Fibroblast of upper back skin (primary cell): Measurements from ENCODE around the gene SYNJ2.
A peak's percentile ranks its signal among the peaks of the same experiment; 100 is the strongest.
"Not testable (repeated sequence)": the region's sequence is repeated elsewhere in the genome, so short reads cannot be mapped to it uniquely, and the experiment has no call there.

Source experiments
- DNase-seq: peaks from one replicate; pipeline ENCODE4 v3.0.0-alpha.2; 2013

SYNJ2 gene

DNA sequence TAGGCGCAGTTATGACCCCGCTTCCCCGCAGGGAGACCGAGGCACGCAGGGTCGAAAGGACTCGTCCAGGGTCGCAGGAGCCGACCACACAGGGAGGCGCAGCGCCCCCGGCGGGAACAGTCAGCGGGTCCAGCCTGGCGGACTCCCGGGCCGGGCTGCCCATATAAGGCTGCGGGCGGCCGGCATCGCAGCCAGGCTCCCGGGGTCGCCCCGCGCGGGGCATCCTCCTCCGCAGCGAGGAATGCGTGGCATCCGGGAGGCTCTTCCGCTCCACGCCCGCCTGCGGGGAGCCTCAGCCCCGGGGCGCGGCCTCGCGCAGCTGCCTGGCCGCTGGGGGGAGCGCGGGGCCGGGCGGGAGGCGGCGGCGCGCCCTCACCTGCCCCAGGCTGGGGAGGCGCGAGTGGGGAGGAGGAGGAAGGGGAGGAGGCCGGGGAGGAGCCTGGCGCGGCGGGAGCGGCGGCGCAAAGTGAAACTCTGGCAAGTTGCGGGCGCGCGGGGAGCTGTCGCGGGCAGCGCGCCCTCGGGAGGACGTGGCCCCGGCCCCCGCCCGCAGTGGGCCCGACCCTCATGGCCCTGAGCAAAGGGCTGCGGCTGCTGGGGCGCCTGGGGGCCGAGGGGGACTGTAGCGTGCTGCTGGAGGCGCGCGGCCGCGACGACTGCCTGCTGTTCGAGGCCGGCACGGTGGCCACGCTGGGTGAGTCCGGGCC lies at the start of gene SYNJ2:
TSS of gene SYNJ2 (plus strand) at position 469 of the 707 bp plus-strand sequence. CDS start at position 568, 99 bp downstream.
- peak; percentile 80 for DNase-seq

DNA sequence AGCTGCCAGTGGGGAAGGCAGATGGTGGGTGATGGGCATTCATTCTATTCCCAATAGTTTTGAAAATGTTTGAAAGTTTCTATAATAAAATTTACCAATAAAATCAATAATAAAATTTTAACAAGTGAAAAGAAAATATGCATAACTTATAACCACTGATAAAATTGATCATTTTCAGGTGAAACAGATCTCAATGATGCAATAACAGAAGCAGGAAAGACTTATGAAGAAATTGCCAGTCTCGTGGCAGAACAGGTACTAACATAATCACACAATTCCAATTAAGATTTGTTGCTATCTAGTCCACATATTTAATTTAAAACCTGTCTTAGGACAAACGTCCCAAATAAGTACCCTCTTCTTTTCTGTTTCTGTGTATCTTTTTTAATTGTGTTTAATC lies 45.9 kb upstream of the SYNJ2 start:
- no peak for DNase-seq

- no peak for DNase-seq
These were observed 44.3 kb upstream of the SYNJ2 start for GRCh38 chr6:157937318-157937717.

GRCh38 chr6:157937916-157938315 lies 43.7 kb upstream of the SYNJ2 start:
- DNase-seq = no peak

GRCh38 chr6:157940375-157941036 lies 41.2 kb upstream of the SYNJ2 start:
- DNase-seq = not testable (repeated sequence)

DNA sequence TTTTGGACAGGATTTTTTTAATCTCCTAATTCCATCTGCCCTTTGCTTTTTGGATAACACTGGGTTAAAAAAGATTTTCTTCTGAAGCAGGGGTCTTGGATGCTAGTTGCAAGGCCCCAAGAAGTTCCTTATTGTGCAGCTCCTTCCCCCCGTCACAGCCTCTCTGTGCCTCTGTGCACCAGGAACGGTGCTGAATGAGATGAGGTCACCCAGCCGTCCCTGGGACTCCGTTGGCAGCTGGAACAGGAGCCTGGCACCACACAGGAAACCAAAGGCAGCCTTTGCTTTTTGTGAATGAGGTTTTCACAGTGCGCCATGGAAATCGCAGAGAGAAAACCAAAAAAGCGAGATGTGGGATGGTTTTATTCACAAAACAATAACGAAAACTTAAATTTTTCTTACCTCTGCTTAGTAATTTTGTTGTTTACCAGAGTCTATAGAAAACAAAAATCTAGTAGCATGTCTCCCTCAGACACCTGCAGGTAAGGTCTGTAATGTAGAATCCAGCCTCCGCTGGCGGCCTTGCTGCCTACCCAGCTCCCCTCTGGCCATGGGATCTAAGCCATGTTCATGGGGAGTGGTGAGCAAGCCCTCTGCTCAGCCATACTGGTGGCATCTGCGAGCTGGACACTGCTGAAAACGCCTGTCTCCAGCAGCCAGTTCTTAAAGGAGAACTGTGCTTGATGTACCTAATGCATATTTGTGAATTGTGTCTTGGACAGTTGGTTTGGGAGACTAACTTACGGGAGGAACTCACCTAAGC lies 40.4 kb upstream of the SYNJ2 start:
- DNase-seq = no peak

DNA sequence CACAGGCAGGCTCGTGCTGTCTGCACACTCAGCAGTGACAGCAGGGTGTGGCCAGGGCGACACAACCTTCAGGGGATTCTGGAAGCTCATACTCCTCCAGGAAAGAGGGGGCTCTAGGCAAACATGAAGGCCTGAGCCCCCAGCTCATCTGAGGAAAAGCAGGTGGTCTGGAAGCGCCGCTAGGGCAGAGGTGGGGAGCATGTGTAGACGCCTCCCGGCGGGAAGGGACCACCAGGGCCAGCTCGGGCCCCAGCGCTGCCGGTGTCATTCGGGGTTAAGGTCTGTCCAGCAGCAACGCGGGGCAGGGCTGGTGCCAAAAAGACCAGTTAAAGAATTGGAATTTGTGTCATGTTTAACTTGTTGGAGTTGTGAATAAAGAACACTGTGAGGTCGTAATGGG lies 39.3 kb upstream of the SYNJ2 start:
- no peak for DNase-seq

GRCh38 chr6:157943249-157943963 lies 38.3 kb upstream of the SYNJ2 start:
- no peak for DNase-seq

GRCh38 chr6:157943964-157944283 lies 37.7 kb upstream of the SYNJ2 start:
- no peak for DNase-seq

DNA sequence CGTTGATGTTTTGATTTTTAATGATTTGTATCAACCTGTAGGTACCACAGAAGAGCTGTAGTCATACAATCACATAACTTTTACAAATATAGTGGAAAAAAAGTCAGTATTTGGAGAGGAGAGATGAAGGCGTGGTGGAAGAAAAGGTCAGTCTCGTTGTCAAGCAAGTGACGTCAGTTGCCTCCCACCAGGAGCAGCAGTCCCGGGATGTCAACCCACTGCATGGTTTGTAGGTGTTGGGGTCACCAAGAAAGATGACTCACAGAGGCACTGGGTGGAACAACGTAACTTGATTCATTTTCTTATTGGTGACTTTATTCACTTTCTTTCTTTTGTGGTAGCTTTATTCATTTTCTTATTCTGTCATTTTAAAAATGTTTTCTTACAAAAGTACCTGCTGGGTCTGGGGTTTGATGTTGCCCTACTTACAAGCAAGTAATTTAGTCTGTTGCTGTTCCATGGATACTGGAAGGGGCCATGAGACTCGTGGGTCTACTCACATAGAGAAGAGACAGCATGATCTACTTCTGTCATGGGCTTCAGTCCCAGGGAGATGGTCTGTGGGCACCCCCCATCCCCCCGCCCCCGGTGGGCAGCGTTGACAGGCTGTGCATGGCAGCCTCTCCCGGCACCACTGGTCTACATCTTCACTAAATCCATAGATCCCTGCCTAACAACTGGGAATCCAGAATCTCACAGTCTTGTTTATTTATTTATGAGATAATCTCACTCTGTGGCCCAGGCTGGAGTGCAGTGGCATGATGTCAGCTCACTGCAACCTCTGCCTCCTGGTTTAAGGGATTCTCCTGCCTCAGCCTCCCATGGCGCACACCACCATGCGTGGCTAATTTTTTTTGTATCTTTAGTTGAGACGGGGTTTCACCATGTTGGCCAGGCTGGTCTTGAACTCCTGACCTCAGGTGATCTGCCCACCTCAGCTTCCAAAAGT lies 36.4 kb upstream of the SYNJ2 start:
- DNase-seq = no peak

GRCh38 chr6:157946053-157946617 lies 35.5 kb upstream of the SYNJ2 start:
- DNase-seq = no peak

DNA sequence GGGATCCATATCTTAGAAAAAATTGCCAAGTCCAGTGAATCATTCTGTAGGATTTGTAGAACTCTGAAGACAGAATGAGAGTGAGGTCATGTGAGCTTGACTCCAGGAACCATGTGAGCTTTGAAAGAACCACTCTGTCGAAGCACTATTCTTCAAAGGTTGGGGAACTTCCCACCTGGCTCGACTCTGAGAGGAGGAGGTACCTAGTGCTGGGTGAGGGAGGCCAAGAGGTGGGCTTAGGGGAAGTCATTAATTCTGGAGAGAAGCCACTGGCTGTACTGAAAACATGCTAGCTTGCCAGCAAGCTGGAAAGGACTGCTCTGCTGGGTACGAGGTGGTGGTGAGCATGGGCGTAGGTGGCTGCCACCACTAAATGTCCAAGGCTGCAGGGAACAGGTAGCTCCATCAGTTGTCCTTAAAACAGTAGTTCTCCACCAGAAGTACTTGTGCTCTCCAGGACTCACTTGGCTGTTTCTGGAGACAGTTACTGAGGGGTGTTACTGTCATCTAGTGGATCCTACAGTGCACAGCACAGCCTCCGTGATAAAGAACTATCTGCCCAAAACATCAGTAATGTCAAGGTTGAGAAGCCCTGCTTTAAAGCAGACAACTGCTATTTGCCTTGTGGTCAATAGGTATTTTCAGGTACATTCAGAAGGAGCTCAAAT lies 34.7 kb upstream of the SYNJ2 start:
- DNase-seq = peak; percentile 16

DNA sequence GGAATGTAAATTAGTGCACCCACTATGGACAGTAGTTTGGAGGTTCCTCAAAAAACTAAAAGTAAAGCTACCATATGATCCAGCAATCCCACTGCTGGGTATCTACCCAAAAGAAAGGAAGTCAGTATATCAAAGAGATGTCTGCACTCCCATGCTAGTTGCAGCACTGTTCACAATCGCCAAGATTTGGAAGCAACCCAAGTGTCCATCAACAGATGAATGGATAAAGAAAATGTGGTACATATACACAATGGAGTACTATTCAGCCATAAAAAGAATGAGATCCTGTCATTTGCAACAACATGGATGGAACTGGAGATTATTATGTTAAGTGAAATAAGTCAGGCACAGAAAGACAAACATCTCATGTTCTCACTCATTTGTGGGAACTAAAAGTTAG lies 30.8 kb upstream of the SYNJ2 start:
- not testable (repeated sequence) for DNase-seq

DNA sequence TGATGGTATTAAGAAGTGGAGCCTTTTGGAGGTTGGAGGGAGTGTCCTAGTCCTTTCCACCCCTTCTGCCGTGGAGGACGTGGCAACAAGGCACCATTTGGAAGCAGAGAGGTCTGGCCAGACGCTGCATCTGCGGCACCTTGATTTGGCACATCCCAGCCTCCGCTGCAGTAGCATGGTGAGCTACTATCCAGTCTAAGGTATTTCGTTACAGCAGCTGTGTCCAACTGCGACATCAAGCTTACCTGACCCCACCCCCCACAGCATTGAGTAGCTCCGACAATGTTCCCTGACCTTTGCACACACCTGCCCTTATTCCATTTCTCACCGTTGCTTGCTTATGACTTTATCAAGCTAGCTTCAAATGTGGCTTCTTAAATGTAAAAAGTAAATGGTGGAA lies 29.8 kb upstream of the SYNJ2 start:
- no peak for DNase-seq

DNA sequence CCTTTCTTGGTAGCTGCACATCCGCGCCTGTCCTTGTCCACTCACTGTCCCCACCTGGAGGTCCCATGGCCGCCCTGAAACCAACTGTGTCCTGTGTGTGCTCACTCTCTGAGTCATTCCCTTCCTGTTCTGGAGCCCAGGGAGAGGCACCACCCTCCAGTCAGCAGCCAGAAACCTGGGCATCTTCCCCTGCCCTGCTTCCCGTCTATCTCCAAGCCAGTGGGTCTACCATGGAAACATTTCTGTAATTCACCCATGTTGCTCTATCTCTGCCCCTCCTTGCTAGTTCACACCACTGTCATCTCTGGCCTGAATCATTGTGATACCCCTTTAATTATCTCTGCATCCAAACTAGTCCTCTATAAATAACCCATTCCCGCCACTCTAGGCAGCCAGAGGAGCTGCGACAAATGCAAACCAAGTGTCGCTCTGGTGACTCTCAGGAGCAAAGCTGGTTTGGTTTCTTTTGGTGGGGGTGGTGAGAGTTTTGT lies 28.8 kb upstream of the SYNJ2 start:
- no peak for DNase-seq

DNA sequence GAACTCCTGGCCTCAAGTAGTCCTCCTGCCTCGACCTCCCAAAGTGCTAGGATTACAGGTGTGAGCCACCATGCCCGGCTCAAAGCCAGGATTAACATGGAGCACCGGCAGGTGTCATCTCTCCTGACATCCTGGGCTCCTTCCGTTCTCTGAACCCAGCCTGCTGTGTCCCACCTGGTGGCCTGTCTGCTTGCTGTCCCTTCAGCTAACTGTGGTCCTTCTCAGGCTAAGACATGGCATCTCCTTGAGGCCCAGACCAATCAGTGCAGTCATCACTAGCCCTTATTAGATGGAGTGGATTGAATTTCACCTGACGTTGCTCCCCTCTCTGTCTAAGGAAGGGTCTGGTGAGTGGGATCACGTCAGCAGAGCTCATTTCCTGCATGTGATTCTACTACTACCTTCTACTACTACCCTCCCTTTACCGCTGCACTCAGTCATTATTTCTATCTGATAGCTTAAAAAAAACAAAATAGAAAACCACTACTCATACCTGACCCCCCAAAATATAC lies 28.0 kb upstream of the SYNJ2 start:
- DNase-seq = no peak

- DNase-seq = peak; percentile 36
These were observed 27.2 kb upstream of the SYNJ2 start for GRCh38 chr6:157954150-157955117.

DNA sequence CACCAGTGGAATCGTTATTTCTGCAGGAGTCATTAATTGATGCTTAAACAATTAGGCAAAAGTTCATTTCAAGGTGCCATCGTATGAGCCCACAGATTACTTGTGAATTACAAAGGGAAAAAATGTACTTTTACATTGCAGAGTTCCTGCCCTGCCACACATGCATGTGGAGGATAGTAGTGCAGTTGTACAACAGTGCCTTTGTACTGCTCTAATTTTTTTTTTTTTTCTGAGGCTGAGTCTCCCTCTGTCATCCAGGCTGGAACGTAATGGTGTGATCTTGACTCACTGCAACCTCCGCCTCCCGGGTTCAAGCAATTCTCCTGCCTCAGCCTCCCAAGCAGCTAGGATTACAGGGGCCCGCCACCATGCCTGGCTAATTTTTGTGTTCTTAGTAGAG lies 26.0 kb upstream of the SYNJ2 start:
- DNase-seq = no peak

GRCh38 chr6:157956171-157956730 lies 25.4 kb upstream of the SYNJ2 start:
- DNase-seq = no peak
